Medulla oblongata (tissue), 1 donor: ENCODE data around the gene RB1.
"Not testable (repeated sequence)": the region's sequence is repeated elsewhere in the genome, so short reads cannot be mapped to it uniquely, and the experiment has no call there.

Experiments used
- DNase-seq: peaks from one replicate; pipeline ENCODE4 v3.0.0-alpha.2; 2015; ENCODE audit errors: extremely low spot score

RB1 gene

DNA sequence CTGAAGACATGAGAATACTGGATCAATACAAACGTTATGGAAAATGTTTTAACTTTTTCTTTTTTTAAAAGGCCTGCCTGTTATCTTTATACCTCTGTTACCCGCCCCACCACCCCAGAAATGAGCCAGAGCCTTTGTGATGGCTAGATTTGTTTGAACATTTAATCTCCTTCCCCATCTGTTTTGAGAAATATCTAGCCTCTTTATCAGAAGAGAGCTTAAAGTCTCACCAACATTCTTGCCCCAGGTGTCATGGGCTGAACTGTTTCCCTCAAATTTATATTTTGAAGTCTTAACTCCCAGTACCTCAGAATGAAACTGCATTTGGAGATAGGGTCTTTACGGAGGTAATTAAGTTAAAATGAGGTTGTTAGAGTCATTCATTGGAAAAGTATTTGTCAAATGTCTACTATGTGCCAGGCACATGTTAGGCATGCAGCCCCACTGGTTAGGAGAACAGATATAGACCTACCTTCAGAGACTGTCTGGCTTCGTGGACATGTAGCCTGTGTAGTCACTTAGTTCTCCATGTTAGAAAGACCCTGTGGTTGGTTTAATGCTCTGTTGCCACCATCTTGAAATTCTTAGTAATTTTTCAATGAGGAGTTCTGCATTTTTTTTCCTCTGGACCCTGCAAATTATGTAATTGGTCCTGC, 6.3 kb upstream of the RB1 start:
- DNase-seq: no peak

GRCh38 chr13:48299591-48299990, 4.0 kb upstream of the RB1 start:
- no peak for DNase-seq

DNA sequence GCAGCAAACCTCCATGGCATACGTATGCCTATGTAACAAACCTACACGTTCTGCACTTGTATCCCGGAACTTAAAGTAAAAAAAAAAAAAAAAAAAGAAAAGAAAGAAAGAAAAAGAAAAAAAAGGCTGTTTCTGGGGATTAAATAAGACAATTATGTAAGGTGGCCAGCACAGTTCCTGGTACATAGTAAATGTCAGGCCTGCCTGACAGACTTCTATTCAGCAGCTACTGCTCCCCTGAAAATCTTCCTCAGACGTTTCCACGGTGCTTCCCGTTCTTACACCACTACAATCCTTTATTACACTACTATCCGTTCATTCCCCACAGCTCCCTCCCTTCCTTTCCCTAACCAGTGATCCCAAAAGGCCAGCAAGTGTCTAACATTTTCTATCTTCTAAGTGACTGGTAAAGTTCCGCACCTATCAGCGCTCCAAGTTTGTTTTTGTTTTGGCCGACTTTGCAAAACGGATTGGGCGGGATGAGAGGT, 636 bp upstream of the RB1 start:
- no peak for DNase-seq

DNA sequence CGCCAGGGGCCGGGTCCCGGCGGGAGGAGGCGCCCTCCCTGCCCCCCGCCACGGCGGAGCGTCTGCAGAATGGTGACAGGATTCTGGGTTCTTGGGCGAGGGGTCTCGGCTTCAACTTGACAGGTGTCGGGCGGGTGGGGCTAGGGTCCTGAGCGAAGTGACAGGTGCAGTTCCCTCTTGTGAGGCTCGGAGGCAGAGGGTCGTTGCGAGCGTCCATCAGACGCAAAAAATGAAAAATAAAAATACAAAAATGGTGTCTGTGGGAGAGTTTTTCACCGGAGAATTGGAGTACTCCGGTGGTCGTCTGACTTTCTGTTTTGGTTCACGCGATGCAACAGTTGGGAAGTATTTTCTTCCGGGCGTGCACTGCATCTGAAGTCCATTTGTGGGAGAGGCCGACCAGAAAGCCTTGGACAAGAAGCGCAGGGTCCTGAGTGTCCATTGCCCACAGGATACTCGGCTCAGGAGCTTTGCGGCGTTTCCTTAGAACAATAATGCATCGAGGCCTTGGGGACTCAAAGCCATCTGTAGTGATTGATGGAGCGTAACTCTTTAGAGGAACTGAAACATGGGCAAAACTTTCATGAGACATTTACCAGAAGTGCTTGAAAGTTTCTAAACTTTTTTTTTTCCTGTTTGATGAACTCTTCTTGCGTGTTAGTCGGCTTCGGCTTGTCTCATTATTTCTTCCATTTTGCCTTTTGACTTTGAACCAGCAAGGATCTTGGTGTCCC, 759 bp downstream of the RB1 start:
- DNase-seq: peak; percentile 75

DNA sequence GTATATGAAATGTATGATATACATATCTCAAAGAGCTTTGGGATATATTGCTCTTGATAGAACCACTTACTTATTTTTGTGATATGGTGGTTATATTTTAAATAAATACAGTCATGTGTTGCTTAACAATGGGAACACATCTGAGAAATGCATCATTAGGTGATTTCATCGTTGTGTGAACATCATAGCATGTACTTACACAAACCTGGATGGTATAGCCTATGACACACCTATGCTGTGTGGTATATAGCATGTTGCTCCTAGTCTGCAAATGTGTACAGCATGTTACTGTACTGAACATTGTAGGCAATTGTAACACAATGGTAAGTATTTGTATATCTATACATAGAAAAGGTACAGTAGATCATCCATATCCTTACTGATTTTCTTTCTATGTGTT, 7.7 kb downstream of the RB1 start:
- no peak for DNase-seq

DNA sequence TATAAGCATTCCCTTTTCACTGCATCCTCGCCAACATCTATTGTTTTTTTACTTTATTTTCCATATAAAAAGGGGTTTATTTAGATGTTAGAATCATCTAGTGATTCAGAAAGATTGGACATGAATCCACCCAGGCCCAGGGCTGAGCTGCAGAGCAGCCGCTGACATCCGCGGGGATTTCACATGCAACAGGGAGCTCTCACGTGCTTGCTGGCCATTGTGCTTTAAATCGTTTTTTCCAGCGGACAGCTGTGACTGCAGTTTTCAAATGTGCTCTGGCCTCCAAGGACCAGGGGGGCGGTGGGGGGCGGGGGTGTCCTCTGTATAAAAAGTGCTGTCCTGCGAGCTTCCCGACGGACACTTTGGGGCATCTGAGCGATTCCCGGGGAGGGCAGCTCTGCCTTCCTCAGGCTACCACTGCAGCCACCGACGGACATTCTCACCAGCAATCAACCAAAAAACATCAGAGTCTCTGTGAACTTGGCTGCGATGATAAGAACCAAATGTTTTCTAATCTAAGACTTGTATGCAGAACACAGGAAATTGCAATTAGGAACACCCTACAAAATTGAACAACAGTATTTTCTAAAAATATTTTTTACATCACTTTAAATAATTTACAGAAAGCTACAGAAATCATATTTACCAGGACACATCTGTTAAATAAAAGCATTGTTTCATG, 12.6 kb downstream of the RB1 start:
- no peak for DNase-seq

DNA sequence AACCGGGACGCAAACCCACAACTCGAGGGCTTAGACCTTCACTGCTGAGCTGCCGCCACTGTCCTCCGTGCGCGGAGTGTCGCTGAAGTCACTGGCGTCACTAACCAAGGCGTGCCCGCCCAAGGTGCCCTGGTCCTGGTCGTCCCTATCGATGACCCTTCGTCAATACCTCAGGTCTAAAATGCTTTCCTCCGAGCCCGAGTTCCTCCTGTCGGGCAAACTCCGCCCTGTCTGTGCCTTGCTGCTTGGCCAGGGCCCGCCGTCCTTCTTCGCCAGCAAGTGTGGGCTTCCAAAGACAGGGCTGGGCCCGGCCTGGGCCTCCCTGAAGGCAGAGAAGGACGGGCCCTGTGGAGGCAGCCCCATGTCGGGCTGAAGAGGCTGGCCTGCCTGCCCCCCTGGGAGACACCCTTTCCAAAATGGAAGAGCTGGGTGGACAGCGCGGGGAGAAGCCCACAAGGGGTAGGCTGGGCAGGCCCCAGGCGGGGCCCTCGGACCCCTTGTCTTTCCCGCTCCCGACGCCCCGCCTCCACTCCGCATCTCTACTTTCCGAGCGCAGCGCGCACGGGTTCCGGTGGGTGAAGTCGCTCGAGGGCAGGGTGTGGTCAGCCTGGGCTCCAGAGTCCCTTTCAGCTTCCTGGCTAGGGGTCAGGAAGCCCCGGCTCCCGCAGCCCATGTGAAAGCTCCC, 13.4 kb downstream of the RB1 start:
- DNase-seq: no peak

DNA sequence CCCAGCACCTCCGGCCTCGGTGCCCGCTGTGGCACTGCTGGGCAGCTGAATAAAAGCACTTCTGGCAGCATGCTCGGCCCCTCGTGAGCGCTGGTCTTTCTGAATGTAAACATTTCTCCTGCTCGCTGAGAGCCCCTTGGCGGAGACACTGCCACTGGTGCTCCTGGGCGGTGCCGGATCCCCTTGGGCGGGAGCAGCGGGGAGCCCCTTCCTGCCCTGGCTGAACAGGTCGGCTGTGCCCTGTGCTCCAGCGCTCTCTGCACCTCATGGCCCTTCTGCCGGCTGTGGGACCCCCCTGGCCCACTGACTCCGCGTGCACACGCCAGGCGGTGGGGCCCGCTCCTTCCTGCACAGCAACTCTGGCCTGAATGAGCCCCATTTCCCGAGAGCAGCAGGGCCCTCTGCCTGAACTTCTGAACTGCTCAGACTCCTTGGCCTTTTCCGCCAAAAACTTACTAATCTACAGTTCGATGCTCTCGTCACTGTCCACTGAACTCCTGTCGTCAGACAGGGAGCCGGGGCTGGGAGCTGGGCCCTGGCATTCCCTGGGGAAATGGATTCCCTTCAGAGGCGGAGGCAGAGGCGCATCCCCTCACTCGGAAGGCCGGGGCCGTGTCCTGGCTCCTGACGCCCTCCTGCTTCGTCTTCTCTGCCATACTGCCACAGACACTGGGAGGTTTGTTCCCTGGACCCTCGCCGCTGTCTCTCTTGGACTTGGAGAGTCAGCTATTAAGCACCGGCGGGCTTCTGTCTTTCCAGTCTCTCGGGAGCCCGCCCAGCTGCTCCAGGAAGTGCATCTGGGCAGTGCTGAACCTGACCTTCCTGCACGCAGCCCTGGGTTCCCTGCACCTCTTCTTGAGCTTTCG, 14.2 kb downstream of the RB1 start:
- no peak for DNase-seq

GRCh38 chr13:48318377-48318811, 14.8 kb downstream of the RB1 start:
- no peak for DNase-seq

GRCh38 chr13:48318821-48319511, 15.4 kb downstream of the RB1 start:
- no peak for DNase-seq

GRCh38 chr13:48319531-48320398, 16.2 kb downstream of the RB1 start:
- no peak for DNase-seq

DNA sequence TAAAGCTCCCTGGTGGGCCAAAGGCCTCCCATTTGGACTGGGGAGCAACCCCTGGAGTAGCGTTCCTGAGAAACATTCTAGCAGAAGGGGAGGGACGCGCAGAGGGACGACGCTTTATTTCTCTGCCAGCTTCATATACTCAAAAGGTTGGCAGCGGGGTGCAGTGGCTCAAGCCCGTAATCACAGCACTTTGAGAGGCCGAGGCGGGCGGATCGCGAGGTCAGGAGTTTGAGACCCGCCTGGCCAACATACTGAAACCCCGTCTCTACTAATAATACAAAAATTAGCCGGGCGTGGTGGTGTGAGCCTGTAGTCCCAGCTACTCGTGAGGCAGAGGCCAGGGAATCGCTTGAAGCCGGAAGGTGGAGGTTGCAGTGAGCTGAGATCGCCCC, 16.8 kb downstream of the RB1 start:
- no peak for DNase-seq

- no peak for DNase-seq
These were observed 17.4 kb downstream of the RB1 start for GRCh38 chr13:48320891-48321510.

DNA sequence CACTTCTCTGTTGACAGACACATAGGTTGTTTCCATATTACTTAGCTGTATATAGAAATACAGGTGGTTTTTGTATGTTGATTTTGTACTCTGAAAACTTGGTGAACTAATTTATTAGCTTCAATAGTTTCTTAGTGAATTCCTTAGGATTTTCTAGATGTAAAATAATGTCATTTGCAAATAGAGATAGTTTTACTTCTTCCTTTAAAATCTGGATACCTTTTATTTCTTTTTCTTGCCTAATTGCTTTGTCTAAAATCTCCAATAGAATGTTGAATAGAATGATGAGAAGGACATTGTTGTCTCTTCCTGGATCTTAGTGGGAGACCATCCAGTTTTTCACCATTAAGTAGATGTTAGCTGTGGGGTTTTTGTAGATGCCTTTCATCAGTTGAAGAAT, 18.7 kb downstream of the RB1 start:
- DNase-seq: no peak

DNA sequence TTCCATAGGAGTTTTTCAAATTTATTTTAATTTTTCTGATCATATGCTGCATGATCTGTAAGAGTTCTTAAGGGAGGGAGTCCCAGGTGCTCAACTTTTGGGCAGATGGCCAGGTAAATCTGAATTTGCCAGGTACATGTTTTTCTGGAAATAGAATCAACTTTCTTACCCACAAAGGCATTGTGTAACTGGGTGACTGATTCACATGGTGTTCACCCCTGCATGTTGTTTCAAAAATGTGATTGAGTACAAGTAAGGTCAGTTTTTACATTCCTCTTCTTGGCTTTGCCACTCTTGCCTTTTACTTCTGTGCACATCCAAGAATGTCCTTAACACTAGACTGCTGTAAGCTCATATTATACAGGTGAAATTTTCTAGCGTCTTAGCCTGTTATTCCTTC, 30.4 kb downstream of the RB1 start:
- DNase-seq: no peak

- DNase-seq: peak; percentile 75
These were observed 31.1 kb downstream of the RB1 start for GRCh38 chr13:48334534-48335127.

DNA sequence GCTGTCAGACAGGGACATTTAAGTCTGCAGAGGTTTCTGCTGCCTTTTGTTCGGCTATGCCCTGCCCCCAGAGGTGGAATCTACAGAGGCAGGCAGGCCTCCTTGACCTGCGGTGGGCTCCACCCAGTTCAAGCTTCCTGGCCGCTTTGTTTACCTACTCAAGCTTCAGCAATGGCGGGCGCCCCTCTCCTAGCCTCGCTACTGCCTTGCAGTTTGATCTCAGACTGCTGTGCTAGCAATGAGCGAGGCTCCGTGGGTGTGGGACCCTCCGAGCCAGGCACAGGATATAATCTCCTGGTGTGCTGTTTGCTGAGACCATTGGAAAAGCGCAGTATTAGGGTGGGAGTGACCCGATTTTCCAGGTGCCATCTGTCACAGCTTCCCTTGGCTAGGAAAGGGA, 35.6 kb downstream of the RB1 start:
- not testable (repeated sequence) for DNase-seq

GRCh38 chr13:48344264-48344663, 40.7 kb downstream of the RB1 start:
- no peak for DNase-seq

DNA sequence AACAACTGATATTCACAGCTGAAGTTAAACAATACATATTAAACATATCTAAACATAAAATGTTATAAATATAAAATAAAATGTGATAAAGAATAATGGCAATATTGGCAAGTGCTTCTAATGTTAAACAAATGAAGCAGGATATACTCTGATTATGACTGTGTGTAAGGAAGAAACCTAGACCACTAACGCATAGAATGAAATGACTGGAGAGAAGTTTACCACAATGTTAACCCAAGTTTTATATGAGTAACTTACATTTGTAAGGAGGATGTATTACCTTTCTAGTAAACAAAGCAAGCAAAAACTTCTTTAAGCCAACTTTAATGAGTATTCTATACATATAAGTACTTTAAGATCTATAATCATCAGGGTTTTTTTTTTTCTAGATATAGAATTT, 43.0 kb downstream of the RB1 start:
- no peak for DNase-seq
